HG02981 (cell line): ENCODE measurements around the gene PLEKHM3.

Experiments
- ATAC-seq: cut with Tn5 transposase; IDR thresholded peaks from one replicate; pipeline ENCODE4 v1.9.1; 2021; ENCODE audit warnings: mild to moderate bottlenecking, moderate library complexity; ENCODE audit not compliant: unreplicated experiment

PLEKHM3 gene

DNA sequence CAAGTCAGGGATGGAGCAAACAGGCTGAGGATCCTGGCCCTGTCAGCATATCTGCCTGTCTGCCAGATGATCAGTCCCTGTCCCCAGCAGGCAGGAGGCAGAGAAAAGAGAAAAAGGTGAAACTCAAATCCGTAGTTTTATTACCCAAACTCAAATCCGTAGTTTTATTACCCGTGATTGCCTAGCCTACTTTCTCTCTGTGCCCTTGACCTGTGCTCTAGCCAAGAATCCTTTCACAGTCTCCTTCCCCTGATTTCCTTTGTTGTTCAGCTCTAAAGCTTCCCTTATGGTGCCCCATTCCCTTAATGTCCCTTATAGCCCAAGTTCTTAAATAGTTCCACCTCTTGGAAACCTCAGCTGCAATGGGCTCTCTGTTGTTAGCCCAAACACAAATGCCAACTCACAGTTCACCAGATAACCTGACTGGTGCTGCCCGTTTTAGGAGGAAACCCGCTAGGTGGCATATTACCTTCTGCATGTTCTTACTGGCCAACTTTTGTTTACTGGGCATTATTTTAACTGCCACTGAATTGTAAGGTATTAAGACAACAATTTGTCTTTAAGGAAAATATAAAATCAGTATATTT is 130.0 kb downstream of the PLEKHM3 start:
- no peak for ATAC-seq

DNA sequence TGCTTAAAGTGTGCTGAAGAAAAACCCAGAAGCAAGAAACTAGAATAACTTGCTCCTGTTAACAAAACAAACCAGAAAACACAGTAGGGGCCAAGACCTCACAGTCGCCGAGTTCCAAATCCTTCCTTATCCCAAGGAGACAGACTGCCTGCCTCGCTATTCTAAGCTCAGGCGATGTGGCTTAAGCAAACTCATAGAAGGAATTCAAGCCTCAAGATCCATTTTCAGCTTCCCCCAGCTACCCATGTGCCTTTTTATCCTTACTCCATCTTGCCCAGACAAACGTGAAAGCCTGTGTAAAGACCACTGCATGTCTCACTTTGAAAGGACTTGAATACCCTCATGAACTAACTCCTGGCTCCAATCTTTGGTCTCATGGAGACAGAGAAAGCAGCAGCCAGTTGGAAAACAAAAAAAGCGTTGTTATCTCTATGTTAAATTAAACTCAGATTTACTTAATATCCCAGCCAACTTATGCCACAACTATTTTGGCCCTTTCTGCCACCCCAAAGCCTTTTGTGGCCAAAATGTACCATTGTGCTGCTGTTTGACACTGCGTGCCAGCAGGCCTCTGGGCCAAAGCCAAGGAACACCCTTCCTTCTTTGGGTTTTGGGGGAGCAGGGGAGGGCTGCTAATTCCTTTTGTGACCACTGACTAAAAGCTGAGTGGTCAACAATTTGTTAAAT is 132.5 kb downstream of the PLEKHM3 start:
- no peak for ATAC-seq

DNA sequence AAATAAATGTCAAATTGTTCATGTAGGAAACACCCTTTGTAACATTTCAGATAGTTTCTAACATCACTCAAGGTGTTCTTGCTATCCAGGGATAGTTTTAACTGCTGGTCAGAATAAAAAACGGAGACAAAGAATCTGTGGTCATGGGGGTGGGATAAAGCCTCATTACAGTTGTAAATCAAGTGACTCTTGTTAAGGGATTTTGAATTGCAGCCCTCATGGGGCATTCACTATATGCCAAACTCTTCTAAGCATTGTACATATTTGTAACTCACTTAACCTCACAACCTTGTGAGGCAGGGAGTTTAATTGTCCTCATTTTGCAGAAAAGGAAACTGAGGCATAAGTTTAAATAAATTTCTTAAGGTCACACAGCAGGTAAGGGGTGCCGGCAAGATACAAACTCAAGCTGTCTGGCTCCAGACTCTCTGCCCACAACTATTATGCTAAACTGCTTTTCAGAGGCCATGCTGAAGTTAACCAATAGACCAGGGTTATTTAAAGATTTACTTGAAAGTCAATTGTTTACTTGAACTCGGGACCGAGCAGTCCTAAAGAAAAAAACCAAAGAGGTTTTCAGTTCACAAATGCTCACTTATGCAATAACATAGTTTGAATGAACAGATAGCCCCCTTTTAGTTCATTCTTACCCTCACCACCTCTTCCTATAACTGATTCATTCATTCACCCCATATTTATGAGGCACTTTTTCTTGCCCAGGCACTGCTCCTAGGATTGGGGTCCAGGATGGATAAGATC is 134.1 kb downstream of the PLEKHM3 start:
- ATAC-seq = no peak

- no peak for ATAC-seq
Measured at GRCh38 chr2:207887500-207887899, 137.8 kb downstream of the PLEKHM3 start.

GRCh38 chr2:207885010-207885409 is 140.3 kb downstream of the PLEKHM3 start:
- no peak for ATAC-seq

DNA sequence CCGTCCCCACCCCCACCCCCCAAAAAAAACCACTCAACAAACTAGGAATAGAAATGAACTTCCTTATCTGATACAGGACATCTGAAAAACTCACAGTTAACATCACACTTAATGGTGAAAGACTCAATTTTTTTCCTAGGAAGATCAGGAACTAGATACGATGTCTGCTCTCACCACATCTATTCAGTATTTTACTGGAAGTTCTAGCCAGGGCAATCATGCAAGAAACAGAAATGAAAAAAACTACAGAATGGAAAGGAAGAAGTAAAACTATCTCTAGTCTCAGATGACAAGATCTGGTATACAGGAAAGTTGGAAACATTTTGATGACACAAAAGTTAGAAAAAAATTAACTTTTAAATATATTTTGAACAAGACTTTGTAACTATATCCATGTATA is 141.2 kb downstream of the PLEKHM3 start:
- no peak for ATAC-seq

- ATAC-seq = peak; percentile 77
Measured at GRCh38 chr2:207883002-207883780, 142.1 kb downstream of the PLEKHM3 start.

DNA sequence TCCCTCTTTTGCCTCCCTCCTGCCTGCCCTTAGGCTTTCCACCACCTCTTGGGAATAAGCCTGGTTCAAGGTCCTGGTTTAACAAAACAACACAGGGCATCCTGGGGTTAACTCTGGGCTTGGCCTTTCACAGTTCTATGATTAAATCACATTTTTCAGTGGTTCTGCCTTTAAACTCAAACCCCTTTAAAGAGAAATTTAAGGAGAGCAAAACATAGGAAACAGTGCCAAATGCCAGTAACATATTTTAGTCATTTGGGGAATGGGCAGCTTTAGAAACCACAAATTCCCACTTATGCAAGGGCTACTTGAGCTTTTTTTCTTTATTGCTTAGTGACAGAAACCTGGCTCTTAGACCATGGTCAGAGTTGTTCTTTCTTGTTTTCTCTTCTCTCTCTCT is 143.4 kb downstream of the PLEKHM3 start:
- ATAC-seq = no peak

- no peak for ATAC-seq
Measured at GRCh38 chr2:207879536-207879935, 145.8 kb downstream of the PLEKHM3 start.

- ATAC-seq = no peak
Measured at GRCh38 chr2:207876842-207877535, 148.3 kb downstream of the PLEKHM3 start.

- no peak for ATAC-seq
Measured at GRCh38 chr2:207875473-207876212, 149.7 kb downstream of the PLEKHM3 start.

- ATAC-seq = peak; percentile 82
Measured at GRCh38 chr2:207873794-207874193, 151.5 kb downstream of the PLEKHM3 start.

DNA sequence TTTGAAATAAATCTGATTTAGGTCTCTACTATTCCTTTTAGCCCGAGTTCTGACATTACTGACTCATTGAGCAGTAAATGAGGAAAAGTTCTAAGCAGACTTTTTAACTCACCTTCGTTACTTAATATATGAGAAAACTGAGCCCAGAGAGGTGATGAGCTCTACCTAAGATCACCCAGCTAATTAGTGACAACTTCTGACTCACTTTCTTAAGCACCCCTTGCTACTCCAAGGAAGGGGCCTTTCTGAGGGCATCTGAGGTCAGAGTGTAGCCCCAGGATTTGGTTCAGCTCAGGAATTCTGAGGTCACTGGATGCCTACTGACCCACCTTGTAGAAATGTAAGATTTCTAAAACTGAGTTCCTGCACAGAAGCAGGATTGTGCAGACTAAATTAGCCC is 153.4 kb downstream of the PLEKHM3 start:
- ATAC-seq = no peak

GRCh38 chr2:207871506-207871905 is 153.8 kb downstream of the PLEKHM3 start:
- no peak for ATAC-seq

DNA sequence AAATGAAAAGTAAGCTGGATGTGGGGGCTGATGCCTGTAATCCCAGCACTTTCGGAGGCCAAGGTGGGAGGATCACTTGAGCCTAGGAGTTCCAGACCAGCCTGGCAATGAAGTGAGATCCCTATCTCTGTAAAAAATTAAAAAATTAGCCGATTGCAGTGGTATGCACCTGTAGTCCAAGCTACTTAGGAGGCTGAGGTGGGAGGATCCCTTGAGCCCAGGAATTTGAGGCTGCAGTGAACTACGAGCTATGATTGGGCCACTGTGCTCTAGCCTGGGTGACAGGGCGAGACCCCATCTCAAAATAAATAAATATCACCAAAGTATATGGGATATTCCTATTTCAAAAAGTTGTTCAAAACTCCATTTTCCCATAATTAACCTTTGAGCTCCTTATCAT is 154.5 kb downstream of the PLEKHM3 start:
- ATAC-seq = no peak

DNA sequence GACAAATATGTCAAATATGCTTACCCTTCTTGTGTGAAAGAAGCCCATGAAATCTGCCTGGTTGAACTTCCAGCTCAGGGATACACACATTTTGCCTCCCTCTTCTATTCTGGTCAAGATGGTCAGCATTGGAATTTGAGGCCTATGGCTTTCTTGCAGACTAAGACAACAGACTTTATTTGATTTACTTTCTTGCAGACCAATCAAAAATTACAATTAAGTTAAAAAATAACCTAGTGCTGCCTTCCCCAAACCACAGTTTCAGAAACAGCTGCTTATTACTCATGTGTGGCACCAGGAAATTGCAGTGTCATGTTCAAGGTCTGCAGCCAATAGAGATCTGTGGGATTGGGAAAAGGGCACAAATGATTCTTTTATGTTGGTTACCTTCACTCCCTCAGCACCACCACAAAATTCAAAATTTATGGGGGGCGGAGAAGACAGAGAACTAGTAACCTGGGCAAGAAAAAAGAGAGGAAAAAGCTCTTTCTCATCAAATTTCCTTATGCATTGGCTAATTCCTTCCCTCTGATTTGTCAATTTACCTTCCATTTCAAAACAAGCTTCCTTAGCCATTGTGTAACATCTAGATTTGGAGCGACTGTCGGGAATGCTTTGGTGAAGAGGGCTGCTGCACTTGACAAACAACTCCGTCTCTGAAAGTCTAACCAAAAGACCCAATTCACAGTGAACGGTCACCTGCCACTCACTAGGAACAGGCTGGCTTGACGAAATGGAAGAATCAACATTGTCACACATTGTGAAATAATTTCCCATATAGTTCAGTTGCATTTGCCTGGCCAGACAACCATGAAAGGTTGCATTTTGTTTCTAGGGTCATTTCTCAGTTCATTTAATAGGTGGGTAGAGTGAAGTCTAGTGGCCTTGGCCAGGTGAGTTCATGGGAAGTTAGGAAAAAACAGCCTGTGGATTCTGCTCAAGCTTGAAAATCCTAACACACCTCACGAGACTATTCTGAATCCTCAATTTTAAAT is 155.2 kb downstream of the PLEKHM3 start:
- peak; percentile 44 for ATAC-seq

GRCh38 chr2:207868855-207869596 is 156.3 kb downstream of the PLEKHM3 start:
- ATAC-seq = no peak

- ATAC-seq = no peak
Measured at GRCh38 chr2:207867905-207868304, 157.4 kb downstream of the PLEKHM3 start.
